ENCODE measurements around the gene NEK10.

- TF ChIP-seq EZH2 (IDR thresholded peaks at IDR 0.05; ENCODE audit: borderline replicate concordance, low read depth, low read length, poor library complexity, severe bottlenecking) (no peak), CTCF (conservative IDR thresholded peaks at IDR 0.05; ENCODE audit: low read depth, low read length) (no peak)
Measured at GRCh38 chr3:27146786-27147185, 222.4 kb downstream of the NEK10 start.
